Measurements from ENCODE around the gene CRLF1.

DNA sequence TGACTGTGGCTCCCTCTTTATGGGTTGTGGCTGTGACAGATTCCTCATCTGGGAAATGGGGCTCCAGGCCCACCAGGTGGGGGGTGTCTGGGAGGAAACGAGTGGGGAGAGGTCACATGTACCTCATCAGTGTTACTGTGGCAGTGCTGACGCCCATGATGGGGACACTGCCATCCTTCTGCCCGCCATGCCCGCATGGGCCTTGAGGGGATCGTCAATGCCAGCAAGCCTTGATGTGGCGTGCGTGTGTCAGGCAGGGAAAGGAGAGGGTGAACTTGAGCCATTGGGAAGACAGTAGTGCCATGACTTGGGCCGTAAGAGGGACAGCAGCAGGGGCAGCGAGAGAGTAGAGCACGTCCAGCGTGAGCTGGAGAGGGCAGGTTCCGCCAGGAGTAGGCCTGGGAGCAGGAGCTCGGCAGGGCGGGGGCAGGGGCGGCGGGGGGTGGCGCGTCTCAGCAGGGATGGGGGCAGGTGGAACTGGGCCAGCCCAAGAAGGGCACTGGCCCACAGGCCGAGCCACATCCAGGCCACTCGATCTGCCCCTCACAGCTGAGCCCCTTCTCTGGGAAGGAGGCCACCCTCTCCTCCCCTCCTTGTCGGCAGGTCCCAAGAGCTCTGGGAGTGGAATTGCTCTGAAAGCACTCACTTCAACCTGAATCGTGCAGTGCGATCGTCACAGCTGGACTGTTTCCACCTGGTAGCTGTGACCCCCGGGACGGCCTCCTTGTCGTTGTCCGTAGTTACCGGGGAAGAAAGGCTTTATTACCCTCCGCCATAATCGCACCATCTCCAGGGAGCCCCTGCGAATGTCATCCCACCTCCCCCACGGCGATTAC, 40.2 kb upstream of the CRLF1 start:
- TF ChIP-seq, protein P1, sequence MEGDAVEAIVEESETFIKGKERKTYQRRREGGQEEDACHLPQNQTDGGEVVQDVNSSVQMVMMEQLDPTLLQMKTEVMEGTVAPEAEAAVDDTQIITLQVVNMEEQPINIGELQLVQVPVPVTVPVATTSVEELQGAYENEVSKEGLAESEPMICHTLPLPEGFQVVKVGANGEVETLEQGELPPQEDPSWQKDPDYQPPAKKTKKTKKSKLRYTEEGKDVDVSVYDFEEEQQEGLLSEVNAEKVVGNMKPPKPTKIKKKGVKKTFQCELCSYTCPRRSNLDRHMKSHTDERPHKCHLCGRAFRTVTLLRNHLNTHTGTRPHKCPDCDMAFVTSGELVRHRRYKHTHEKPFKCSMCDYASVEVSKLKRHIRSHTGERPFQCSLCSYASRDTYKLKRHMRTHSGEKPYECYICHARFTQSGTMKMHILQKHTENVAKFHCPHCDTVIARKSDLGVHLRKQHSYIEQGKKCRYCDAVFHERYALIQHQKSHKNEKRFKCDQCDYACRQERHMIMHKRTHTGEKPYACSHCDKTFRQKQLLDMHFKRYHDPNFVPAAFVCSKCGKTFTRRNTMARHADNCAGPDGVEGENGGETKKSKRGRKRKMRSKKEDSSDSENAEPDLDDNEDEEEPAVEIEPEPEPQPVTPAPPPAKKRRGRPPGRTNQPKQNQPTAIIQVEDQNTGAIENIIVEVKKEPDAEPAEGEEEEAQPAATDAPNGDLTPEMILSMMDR (IDR thresholded peaks at IDR 0.05) = no peak
- TF ChIP-seq POLR2AphosphoS5 (IDR thresholded peaks at IDR 0.05) (no peak), POLR2A (IDR thresholded peaks at IDR 0.05) (no peak)

Measured in stomach (tissue), 4 donors.